Measurements from ENCODE around the gene HOXA4. TPM values are rescaled to one million over a fixed set of nuclear protein-coding genes. Genes with fewer than 3 reads are reported as not detected.

The HOXA4 gene
- total RNA-seq, 2 donors from 2014 or later, result 0.59 to 1.2 TPM

DNA sequence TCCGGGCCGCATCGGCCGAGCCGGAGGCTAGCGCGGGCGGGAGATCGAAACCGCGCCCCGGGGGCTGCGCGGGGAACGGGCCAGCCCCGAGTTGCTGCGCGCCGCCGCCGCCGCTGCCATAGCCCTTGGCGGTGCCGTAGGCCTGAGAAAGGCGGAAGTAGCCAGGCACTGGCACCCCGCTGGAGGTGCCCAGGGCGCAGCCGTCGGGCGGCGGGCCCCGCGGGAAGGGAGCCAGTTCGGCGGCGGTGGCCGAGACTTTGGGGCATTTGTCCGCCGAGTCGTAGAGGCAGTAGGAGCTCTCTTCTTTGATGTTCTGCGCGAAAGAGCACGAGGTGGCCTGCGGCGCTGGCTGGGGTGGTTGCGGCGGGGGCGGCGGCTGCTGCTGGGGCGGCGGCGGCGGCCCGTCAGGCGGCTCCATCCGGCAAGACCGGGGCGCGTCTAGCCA lies 43.0 kb upstream of the HOXA4 start:
- H3K9me3 ChIP-seq, result no peaks in the 10 kb centered on the region
- DNase-seq (ENCODE audit: low spot score), result no peak
- H3K4me1 ChIP-seq, result peaks cover 0 to 36% of the 10 kb centered on the region in 2 donors
- no peaks in the 10 kb centered on the region for H3K36me3 ChIP-seq
- TF ChIP-seq, protein P1, sequence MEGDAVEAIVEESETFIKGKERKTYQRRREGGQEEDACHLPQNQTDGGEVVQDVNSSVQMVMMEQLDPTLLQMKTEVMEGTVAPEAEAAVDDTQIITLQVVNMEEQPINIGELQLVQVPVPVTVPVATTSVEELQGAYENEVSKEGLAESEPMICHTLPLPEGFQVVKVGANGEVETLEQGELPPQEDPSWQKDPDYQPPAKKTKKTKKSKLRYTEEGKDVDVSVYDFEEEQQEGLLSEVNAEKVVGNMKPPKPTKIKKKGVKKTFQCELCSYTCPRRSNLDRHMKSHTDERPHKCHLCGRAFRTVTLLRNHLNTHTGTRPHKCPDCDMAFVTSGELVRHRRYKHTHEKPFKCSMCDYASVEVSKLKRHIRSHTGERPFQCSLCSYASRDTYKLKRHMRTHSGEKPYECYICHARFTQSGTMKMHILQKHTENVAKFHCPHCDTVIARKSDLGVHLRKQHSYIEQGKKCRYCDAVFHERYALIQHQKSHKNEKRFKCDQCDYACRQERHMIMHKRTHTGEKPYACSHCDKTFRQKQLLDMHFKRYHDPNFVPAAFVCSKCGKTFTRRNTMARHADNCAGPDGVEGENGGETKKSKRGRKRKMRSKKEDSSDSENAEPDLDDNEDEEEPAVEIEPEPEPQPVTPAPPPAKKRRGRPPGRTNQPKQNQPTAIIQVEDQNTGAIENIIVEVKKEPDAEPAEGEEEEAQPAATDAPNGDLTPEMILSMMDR (IDR thresholded peaks at IDR 0.05), result no peak
- no peak overlapping the region for H3K27ac ChIP-seq
- peaks cover 57 to 79% of the 10 kb centered on the region in 2 donors for H3K27me3 ChIP-seq
- H3K4me3 ChIP-seq, result peak overlapping the region; percentile 20 to 46

DNA sequence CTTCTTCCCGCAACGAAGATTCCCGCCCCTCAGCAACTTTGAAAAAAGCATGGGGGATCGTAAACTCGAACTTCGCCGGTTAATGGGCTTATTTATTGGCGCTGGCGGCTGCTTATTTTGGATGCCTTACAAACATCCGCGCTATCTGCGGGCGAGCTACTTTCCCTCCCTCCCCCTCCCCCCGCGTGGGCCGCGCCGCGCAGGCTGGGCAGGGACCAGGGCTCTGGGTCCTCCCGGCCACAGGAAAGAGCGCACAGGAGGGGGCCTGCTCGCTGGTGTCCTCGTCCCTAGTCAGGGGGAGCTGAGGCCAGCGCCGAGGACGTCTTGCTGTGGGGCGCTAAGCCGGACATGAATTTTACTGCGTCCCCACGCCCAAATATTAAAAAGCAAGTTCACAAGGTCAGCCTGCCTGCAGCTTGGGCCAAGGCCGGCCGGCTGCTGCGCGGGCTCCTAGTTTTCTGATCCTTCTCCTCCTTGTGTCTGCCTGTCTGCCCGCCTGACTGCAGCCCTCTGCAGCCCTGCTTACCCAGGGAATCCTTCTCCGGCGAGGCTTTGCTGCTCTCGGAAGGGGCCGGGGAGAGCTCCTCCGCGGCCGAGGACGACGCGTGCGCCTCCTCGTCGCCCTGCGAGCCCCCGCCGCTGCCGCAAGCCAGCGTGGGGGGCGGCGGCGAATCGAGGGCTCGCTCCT lies 42.4 kb upstream of the HOXA4 start:
- no peak for DNase-seq (ENCODE audit: low spot score)

DNA sequence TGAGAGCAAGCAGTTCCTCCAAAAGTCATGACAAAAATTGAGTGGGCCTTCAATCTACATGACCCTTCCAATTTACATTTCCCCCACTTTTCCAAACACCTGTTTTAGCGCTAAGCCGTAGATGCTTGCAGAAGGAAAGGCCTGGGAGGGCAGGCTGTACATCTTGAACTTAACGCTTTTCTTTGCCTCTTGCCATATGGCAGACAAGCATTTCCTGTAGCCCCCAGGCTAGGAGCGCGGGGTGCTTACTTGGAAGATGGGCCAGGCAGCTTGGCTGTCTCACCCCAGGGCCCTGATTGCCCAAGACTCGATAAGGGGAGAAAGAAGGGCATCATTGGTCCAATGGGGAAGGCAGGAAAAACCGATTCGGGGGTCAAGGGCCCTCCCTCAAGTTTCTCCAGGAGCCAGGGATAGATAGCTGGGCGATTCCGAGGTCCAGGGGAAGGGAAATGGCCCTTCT lies 41.8 kb upstream of the HOXA4 start:
- H3K4me3 ChIP-seq, result no peak overlapping the region
- H3K27ac ChIP-seq, result no peak overlapping the region
- peaks cover 0 to 36% of the 10 kb centered on the region in 2 donors for H3K4me1 ChIP-seq
- no peaks in the 10 kb centered on the region for H3K36me3 ChIP-seq
- DNase-seq (ENCODE audit: low spot score), result no peak
- no peaks in the 10 kb centered on the region for H3K9me3 ChIP-seq
- H3K27me3 ChIP-seq, result peaks cover 66 to 88% of the 10 kb centered on the region in 2 donors
- TF ChIP-seq, protein P1 (IDR thresholded peaks at IDR 0.05), result no peak

More for the DNA sequence above, 42.4 kb upstream of the HOXA4 start:
- peak overlapping the region; percentile 20 to 46 for H3K4me3 ChIP-seq
- TF ChIP-seq, protein P1 (IDR thresholded peaks at IDR 0.05), result no peak
- no peaks in the 10 kb centered on the region for H3K36me3 ChIP-seq
- peaks cover 59 to 85% of the 10 kb centered on the region in 2 donors for H3K27me3 ChIP-seq
- no peak overlapping the region for H3K27ac ChIP-seq
- H3K9me3 ChIP-seq, result no peaks in the 10 kb centered on the region
- H3K4me1 ChIP-seq, result peaks cover 0 to 36% of the 10 kb centered on the region in 2 donors

DNA sequence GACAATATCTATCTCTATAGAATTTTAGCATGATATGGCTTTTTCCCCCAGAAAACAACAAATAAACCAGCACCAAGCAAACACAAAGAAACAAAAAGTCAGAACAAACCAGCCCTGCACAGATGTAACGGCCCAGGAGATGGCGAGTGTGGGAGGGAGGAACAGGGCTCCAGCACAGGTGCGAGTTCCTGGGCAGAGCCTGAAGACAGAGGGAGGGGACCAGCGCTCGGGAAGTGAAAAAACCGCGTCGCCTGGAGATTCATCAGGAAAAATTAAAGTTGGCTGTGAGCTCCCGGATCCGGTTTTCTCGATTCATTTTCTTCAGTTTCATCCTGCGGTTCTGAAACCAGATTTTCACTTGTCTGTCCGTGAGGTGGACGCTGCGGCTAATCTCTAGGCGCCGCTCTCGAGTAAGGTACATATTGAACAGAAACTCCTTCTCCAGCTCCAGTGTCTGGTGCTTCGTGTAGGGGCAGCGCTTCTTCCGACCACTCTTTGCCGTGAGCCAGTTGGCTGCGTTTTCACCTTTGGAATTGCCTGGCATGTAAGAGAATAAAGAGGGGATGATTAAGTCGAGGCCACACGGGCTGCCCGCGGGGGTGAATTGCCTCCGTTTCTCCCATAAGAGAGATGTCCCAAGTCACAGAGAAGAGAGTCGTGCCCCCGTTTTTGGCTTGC lies 41.2 kb upstream of the HOXA4 start:
- Histone ChIP-seq H3K36me3 (no peaks in the 10 kb centered on the region), H3K27ac (no peak overlapping the region), H3K9me3 (no peaks in the 10 kb centered on the region), H3K4me3 (no peak overlapping the region), H3K4me1 (peaks cover 0 to 40% of the 10 kb centered on the region in 2 donors), H3K27me3 (peaks cover 71 to 88% of the 10 kb centered on the region in 2 donors)
- TF ChIP-seq, protein P1 (IDR thresholded peaks at IDR 0.05), result no peak
- DNase-seq (ENCODE audit: low spot score), result no peak

DNA sequence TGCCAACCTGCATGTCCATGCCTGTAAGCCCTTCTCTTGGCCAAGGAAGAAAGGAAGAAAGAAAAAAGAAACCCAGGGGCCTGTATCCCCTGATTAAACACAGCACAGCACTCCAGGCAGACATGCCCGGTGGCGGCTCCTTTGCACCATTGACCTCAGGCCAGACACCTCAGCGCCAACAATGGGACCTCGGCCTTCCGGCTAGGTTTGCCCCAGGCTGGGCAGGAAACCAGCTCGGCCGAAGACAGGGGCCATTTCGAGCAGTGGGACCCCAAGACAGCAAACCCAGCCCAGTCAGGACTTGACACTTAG lies 40.7 kb upstream of the HOXA4 start:
- Histone ChIP-seq H3K27me3 (peaks cover 76 to 88% of the 10 kb centered on the region in 2 donors), H3K36me3 (no peaks in the 10 kb centered on the region), H3K4me1 (peaks cover 0 to 45% of the 10 kb centered on the region in 2 donors), H3K27ac (no peak overlapping the region), H3K9me3 (no peaks in the 10 kb centered on the region), H3K4me3 (no peak overlapping the region)
- TF ChIP-seq, protein P1 (IDR thresholded peaks at IDR 0.05), result no peak
- DNase-seq (ENCODE audit: low spot score), result no peak
